ENCODE results near the gene TET2.

The TET2 gene

DNA sequence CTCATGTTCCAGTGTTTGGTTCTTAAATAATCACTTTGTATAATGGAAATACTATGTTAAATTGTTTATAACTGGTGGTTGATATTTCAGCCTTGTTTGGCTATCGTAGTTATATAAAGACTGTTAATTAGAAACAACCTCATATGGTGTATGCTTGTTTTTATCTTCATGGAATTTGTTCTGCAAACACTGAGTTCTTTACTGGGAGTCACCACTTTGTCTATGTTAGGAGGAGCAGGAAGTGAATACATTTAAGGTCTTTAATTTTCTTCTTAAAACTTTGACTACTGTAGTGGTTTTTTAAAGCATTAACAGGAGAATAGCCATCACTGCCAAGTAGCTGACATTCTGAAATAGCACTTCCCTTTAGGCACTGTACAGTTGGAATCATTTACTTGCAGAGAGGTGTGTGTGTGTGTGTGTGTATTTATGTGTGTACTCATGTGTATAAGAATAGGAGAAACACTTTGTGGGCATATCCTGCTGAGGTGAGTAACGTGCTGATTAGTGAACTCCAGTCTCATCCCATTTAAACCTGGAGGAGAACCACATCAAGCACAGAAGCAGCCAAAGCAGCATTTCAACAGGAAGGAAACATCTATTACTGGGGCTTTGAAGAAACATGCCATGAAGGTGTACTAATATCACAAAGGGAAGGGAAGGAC, 37.8 kb downstream of the TET2 start:
- DNase-seq (ENCODE audit: low spot score) = no peak

DNA sequence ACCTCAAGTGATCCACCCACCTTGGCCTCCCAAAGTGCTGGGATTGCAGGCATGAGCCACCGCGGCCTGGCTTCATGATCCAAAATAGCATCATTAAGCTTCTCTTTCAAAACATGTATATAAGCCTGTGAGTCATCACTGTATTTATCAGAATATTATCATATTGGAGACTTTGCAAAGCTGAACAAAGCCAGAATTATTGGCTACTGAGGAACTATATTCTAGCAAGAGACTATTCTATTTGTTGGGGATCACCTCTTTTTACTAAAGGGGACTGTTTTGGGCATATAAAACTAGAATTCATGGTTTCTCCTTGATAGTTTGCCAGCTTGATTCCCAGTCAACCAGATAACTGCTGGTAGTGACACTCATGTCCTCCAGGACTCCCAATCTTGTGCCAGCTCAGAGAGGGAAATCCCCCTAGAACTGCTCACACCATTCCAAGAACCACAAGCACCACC, 40.1 kb downstream of the TET2 start:
- DNase-seq (ENCODE audit: low spot score) = no peak

GRCh38 chr4:105189855-105190650, 43.4 kb downstream of the TET2 start:
- no peak for DNase-seq (ENCODE audit: low spot score)

- no peak for DNase-seq (ENCODE audit: low spot score)
Measured at GRCh38 chr4:105191621-105192210, 45.0 kb downstream of the TET2 start.

DNA sequence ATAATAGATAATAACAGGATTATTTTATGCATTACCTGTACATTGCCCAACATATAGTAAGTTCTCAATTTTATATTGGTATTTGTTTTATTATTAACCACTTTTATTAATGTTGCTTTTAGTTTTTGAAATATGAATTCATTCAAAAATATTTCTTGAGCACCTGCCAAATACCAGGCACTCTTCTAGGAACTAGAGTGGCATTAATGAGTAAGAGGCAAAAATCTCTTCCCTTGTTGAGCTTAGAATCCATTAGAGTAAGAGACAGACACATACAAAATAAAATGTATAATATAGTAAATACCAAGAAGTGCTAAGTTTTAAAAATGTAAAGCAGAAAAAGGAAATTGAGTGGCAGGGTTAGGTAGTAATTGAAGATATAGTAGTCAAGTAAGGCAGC, 45.8 kb downstream of the TET2 start:
- DNase-seq (ENCODE audit: low spot score) = no peak

DNA sequence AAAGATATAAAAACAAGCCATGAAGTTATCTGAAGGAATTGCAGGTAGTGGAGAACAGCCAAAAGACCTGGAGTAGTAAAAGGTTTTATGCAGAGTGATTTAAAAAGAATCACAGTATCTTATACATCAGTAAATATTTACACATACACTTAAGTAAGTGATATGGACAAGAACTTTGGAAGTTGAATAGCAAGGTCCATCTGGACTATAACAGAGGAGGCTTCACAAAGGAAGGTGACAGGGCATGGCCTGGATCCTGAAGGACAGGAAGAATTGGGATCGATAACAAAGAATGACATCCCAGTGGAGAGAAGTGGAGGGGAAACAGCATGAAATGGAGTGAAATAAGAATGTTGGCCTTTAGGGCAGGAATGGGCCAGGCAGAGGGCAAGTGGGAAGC, 46.2 kb downstream of the TET2 start:
- DNase-seq (ENCODE audit: low spot score) = no peak

DNA sequence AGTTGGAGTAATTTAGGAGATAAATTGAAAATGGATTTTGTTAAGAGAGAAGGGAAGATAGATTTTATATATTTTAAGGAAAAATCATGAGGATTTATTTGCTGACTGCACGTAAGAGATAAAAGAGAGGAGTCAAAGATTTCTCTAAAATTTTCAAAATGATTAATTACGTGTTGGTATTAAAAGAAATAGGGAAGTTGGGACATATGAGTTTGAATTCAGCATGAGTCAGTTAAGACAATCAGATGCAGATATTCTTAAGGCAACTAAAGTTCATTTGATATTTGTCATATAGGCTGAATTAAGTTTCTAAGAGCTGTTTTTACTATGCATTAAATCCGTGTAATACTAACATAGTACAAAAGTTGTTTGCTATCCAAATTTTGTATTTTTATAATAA, 46.9 kb downstream of the TET2 start:
- DNase-seq (ENCODE audit: low spot score) = no peak

DNA sequence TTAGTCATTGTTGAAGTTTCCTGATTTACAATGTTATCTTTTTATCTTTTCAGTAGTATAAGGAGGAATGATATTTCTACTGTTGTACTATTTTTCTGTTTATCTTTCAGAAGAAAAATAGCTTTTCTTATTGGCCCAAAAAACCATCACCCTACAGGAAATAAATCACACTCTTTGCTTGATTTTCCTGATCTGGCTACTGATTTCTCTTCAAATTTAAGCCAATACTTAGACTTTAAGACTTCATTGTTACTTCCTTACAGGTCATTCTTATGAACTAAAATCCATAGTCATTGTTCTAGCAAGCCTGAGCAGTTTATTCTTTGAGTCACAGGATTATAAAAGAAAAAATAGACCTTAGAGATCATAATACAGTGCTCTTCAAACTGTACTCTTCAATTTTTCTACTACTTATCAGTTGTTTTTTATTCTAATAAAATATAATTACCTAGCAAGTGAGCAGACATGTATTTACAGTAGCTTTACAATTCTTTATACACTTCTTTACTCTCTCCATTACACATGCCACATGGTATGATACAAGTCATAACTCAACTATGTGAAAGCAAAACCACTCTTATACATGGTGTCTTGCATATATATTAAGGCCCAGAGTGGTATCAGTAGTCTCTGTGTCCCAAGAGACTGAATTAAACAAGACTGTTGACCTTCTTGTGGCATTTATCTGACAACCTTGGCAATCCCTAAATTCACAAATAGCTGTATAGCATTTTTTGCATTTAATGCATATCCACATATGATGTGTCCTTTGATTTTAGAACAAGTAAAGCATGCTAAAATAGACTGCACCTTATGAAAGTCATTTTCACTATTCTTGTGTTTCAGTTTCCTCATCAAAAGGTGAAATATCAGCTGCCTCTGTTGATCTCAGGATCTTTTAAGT, 47.9 kb downstream of the TET2 start:
- no peak for DNase-seq (ENCODE audit: low spot score)

GRCh38 chr4:105196523-105197145, 50.0 kb downstream of the TET2 start:
- no peak for DNase-seq (ENCODE audit: low spot score)

GRCh38 chr4:105197777-105198176, 51.1 kb downstream of the TET2 start:
- DNase-seq (ENCODE audit: low spot score) = no peak

GRCh38 chr4:105198541-105198940, 51.9 kb downstream of the TET2 start:
- DNase-seq (ENCODE audit: low spot score) = no peak

- DNase-seq (ENCODE audit: low spot score) = no peak
Measured at GRCh38 chr4:105206214-105206613, 59.5 kb downstream of the TET2 start.

DNA sequence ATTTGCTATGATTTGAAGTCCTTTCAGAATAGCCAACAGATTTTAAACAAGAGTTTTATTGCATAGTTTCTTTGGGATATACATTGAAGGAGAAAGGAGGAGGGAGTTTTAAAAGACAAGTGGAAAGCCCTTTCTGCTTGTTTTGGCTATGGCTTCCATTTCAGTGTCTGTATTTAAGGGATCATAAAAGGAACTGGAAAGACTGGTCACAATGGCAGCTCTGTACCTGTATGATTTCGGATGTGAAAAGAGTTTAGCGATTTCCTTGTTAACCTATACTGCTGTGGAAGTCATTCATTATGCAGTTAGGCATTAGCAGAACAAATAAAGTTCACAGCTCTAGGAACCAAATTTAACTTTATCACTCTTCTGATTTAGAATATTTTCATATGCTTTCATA, 60.7 kb downstream of the TET2 start:
- no peak for DNase-seq (ENCODE audit: low spot score)

DNA sequence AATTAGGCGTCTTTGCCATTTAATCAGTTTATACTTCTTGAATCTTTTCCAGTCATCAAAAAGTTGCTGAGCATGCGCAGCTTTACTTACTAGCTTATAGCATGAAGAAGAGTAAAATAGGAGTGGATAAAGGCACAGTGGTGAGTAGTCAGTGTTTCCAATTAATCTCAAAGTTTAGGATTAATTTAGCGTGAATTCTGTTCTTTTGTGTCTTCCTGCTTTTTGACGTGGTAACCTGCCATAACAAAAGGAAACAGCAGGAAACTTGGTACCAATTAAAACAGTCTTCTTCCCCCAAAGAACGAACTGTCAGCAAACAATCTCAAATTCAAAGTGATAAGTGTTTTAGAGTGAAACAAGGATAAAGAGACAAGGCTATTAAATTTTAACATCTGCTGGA, 61.9 kb downstream of the TET2 start:
- no peak for DNase-seq (ENCODE audit: low spot score)

DNA sequence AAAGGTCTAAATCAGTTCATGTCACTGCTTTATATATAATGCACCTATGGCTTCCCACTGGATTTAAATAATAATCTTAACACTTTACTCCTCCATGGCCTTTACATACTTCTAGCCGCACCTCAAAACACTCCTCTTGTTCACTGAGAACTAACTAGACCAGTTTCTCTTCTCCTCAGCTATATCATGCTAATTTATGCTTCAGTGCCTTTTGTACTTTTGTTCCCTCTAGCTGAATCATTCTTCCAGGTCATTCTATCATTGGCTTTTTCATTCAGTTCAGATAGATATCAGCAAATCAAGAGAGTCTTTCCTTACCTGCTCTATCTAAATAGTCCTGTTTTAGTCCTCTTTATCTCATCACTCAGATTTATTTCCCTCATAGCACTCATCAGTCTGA, 64.2 kb downstream of the TET2 start:
- no peak for DNase-seq (ENCODE audit: low spot score)

GRCh38 chr4:105215609-105216313, 69.1 kb downstream of the TET2 start:
- no peak for DNase-seq (ENCODE audit: low spot score)

DNA sequence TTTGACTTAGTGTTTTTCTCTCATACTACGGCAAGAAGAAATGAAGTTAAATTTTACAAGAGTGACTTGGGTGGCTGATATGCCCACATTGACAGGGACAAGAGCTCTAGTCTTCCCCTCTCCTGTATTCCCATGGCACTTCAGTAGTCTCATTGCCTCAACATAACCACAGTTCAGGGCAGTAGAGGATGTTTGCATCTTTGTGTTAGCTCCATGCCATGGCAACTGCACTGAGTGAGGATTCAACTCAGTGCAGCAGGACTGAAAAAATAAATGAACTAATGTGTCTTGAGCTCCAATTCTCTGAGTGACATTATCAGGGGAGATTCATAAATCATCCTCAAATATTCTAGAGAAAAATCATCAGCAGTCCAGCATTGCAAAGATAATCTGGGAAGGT, 78.8 kb downstream of the TET2 start:
- DNase-seq (ENCODE audit: low spot score) = no peak

GRCh38 chr4:105227054-105227453, 80.4 kb downstream of the TET2 start:
- no peak for DNase-seq (ENCODE audit: low spot score)

GRCh38 chr4:105230287-105230686, 83.6 kb downstream of the TET2 start:
- no peak for DNase-seq (ENCODE audit: low spot score)

GRCh38 chr4:105232374-105232773, 85.7 kb downstream of the TET2 start:
- no peak for DNase-seq (ENCODE audit: low spot score)

- no peak for DNase-seq (ENCODE audit: low spot score)
Measured at GRCh38 chr4:105234582-105234981, 87.9 kb downstream of the TET2 start.
